ENCODE data around the gene SERPINA3. TPM values are rescaled to one million over a fixed set of nuclear protein-coding genes. Genes with fewer than 3 reads are reported as not detected.

Gene SERPINA3
- total and polyA plus RNA-seq, 2 donors (not counting 1 experiment from before 2014, with no cell fraction given), result not detected

DNA sequence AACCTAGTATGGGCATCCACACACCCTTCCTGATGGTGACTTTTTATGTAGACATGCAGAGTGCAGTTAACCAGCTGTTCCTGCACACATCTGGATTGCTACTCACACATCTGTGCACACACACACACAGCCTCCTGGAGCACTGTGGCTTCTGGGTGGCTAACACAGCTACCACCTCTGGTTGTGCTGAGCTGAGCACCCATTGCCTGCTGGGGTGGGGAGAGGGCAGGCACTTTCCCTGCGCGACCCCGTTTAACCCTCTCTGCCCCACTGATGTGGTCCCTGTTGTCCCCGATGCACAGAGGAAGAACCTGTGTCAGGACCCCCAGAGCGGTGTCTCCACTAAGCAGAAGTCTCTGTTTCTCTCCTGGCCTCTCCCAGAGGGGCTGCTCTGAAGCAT lies 14.4 kb upstream of the SERPINA3 start:
- ATAC-seq (ENCODE audit: low read depth), result no peak
- H3K4me2 ChIP-seq (replicated peaks; ENCODE audit: low read depth, low read length, poor library complexity, severe bottlenecking), result no peak overlapping the region
- no peaks in the 10 kb centered on the region for H3K27me3 ChIP-seq (replicated peaks in 1 of 4; ENCODE audit: control extremely low read depth in 1 of 4, control insufficient read depth in 3 of 4, insufficient read depth in 4 of 4, low read length in 3 of 4)
- H2AFZ ChIP-seq (ENCODE audit: insufficient read depth, low read depth, low read length, poor library complexity, severe bottlenecking), result no peak overlapping the region
- no peaks in the 10 kb centered on the region for H3K79me2 ChIP-seq (ENCODE audit: control insufficient read depth, insufficient read depth, low read length)
- no peak for DNase-seq
- Mint-ChIP-seq H3K4me1 (no peaks in the 10 kb centered on the region), H3K4me3 (no peak overlapping the region), H3K9me3 (ENCODE audit: insufficient read depth) (no peaks in the 10 kb centered on the region), H3K27me3 (peaks cover 7% of the 10 kb centered on the region), H3K27ac (no peak overlapping the region)
- ChIA-PET POLR2A (no interaction called here), CTCF (no interaction called here)
- H3K9ac ChIP-seq (ENCODE audit: low read length), result no peak overlapping the region
- H3K4me3 ChIP-seq (ENCODE audit: control extremely low read depth in 1 of 5, extremely low read depth in 1 of 5, insufficient read depth in 1 of 5, low read depth in 2 of 5, low read length in 4 of 5), result no peak overlapping the region
- WGBS (ENCODE audit: insufficient coverage), result 86% methylated on average over 2 of the region's 5 CpGs
- H3K27ac ChIP-seq (ENCODE audit: low read length in 2 of 2), result no peak overlapping the region
- no peaks in the 10 kb centered on the region for H4K20me1 ChIP-seq (ENCODE audit: control insufficient read depth, insufficient read depth, low read length, poor library complexity, severe bottlenecking)
- TF ChIP-seq EZH2 (IDR thresholded peaks at IDR 0.05; ENCODE audit: borderline replicate concordance, insufficient read depth, low read depth, low read length, poor library complexity, severe bottlenecking), result no peak
- TF ChIP-seq, protein P1, sequence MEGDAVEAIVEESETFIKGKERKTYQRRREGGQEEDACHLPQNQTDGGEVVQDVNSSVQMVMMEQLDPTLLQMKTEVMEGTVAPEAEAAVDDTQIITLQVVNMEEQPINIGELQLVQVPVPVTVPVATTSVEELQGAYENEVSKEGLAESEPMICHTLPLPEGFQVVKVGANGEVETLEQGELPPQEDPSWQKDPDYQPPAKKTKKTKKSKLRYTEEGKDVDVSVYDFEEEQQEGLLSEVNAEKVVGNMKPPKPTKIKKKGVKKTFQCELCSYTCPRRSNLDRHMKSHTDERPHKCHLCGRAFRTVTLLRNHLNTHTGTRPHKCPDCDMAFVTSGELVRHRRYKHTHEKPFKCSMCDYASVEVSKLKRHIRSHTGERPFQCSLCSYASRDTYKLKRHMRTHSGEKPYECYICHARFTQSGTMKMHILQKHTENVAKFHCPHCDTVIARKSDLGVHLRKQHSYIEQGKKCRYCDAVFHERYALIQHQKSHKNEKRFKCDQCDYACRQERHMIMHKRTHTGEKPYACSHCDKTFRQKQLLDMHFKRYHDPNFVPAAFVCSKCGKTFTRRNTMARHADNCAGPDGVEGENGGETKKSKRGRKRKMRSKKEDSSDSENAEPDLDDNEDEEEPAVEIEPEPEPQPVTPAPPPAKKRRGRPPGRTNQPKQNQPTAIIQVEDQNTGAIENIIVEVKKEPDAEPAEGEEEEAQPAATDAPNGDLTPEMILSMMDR (IDR thresholded peaks at IDR 0.05), result no peak
- H3K9me3 ChIP-seq (ENCODE audit: control extremely low read depth in 1 of 3, control insufficient read depth in 2 of 3, insufficient read depth in 1 of 3, low read length in 2 of 3), result peaks cover 0 to 14% (median 0%) of the 10 kb centered on the region in 3 donors
- H3K4me1 ChIP-seq (ENCODE audit: control insufficient read depth in 2 of 2, insufficient read depth in 2 of 2, low read length in 2 of 2), result no peaks in the 10 kb centered on the region
- intact Hi-C loops (cut with micrococcal nuclease), result no loop called here
- H3K36me3 ChIP-seq (replicated peaks in 1 of 2; ENCODE audit: control extremely low read depth in 1 of 2, control insufficient read depth in 1 of 2, extremely low read depth in 1 of 2, insufficient read depth in 2 of 2, low read length in 1 of 2), result no peaks in the 10 kb centered on the region

DNA sequence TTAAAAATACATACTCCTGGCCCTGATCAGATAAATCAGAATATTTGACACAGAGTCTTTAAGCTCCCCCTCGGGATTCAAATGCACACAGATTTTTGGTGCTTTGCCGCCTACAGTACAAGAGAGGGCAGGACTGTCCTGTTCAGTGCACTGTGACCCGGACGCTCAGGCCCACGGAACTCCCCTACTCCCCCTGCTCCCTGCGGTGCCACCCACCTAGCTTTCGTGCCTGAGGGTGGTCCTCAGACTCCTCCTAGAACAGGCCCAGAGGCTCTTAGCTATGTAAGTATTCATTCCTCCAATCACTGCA lies 13.7 kb upstream of the SERPINA3 start:
- no peaks in the 10 kb centered on the region for H3K79me2 ChIP-seq (ENCODE audit: control insufficient read depth, insufficient read depth, low read length)
- no peak overlapping the region for H2AFZ ChIP-seq (ENCODE audit: insufficient read depth, low read depth, low read length, poor library complexity, severe bottlenecking)
- H3K36me3 ChIP-seq (replicated peaks in 1 of 2; ENCODE audit: control extremely low read depth in 1 of 2, control insufficient read depth in 1 of 2, extremely low read depth in 1 of 2, insufficient read depth in 2 of 2, low read length in 1 of 2), result no peaks in the 10 kb centered on the region
- H3K4me2 ChIP-seq (replicated peaks; ENCODE audit: low read depth, low read length, poor library complexity, severe bottlenecking), result no peak overlapping the region
- no peak overlapping the region for H3K4me3 ChIP-seq (ENCODE audit: control extremely low read depth in 1 of 5, extremely low read depth in 1 of 5, insufficient read depth in 1 of 5, low read depth in 2 of 5, low read length in 4 of 5)
- Mint-ChIP-seq H3K4me1 (no peaks in the 10 kb centered on the region), H3K9me3 (ENCODE audit: insufficient read depth) (no peaks in the 10 kb centered on the region), H3K27me3 (peaks cover 7% of the 10 kb centered on the region), H3K27ac (no peak overlapping the region), H3K4me3 (no peak overlapping the region)
- ChIA-PET CTCF (no interaction called here), POLR2A (no interaction called here)
- no peak overlapping the region for H3K9ac ChIP-seq (ENCODE audit: low read length)
- no peak for TF ChIP-seq EZH2 (IDR thresholded peaks at IDR 0.05; ENCODE audit: borderline replicate concordance, insufficient read depth, low read depth, low read length, poor library complexity, severe bottlenecking)
- TF ChIP-seq, protein P1 (IDR thresholded peaks at IDR 0.05), result no peak
- H4K20me1 ChIP-seq (ENCODE audit: control insufficient read depth, insufficient read depth, low read length, poor library complexity, severe bottlenecking), result no peaks in the 10 kb centered on the region
- H3K4me1 ChIP-seq (ENCODE audit: control insufficient read depth in 2 of 2, insufficient read depth in 2 of 2, low read length in 2 of 2), result no peaks in the 10 kb centered on the region
- 83% methylated on average over 7 of the region's 7 CpGs for WGBS (ENCODE audit: insufficient coverage)
- intact Hi-C loops (cut with micrococcal nuclease), result no loop called here
- ATAC-seq (ENCODE audit: low read depth) (no peak), DNase-seq (no peak)
- H3K27me3 ChIP-seq (replicated peaks in 1 of 4; ENCODE audit: control extremely low read depth in 1 of 4, control insufficient read depth in 3 of 4, insufficient read depth in 4 of 4, low read length in 3 of 4), result no peaks in the 10 kb centered on the region
- H3K27ac ChIP-seq (ENCODE audit: low read length in 2 of 2), result no peak overlapping the region
- peaks cover 0 to 14% (median 0%) of the 10 kb centered on the region in 3 donors for H3K9me3 ChIP-seq (ENCODE audit: control extremely low read depth in 1 of 3, control insufficient read depth in 2 of 3, insufficient read depth in 1 of 3, low read length in 2 of 3)
